PC-3 (cell line): ENCODE results near the gene PTK6. TPM values are rescaled to one million over a fixed set of nuclear protein-coding genes. Genes with fewer than 3 reads are reported as not detected.

Experiments
- ATAC-seq: fragments of 200-7000 bp; cut with Tn5 transposase; 2 replicates; pipeline ENCODE4 v1.9.1; 2020; ENCODE audit warnings: mild to moderate bottlenecking, moderate library complexity
- BruUV-seq: library from RNA; stranded (reverse); fragments of 400-500 nt; replicated peaks from 2 replicates; lab custom pipeline; 2021; lab: Mats Ljungman, UMichigan
- CTCF ChIA-PET: fragments of 300-600 bp; sonication (Branson Sonifier 250); formaldehyde crosslinking; loops from one replicate; lab custom pipeline; 2022; ENCODE audit warnings: antibody characterized with exemption; lab: Charles Lee
- POLR2A ChIA-PET: fragments of 300-600 bp; sonication (Branson Sonifier 250); formaldehyde crosslinking; loops from one replicate; lab custom pipeline; 2022; ENCODE audit warnings: antibody characterized with exemption; ENCODE audit not compliant: unreplicated experiment; lab: Charles Lee
- DNase-seq: peaks from one replicate; pipeline ENCODE4 v3.0.0-alpha.2; 2015
- H2AFZ ChIP-seq: fragments of 300-600 bp; sonication (generic); 2 replicates; pipeline ENCODE4 v1.6.0; 2016; ENCODE audit warnings: antibody characterized with exemption, low read length
- H3F3A ChIP-seq: fragments of 300-600 bp; sonication (generic); one replicate; pipeline ENCODE4 v1.6.0; 2017; ENCODE audit warnings: antibody characterized with exemption, low read length, control low read depth, mild to moderate bottlenecking; ENCODE audit not compliant: unreplicated experiment
- H3K27ac ChIP-seq: fragments of 300-600 bp; sonication (generic); 2 replicates; pipeline ENCODE4 v1.5.1; 2016; ENCODE audit warnings: mild to moderate bottlenecking, low read length
- H3K27me3 ChIP-seq: fragments of 300-600 bp; sonication (generic); 2 replicates; pipeline ENCODE4 v1.6.1; 2016; ENCODE audit warnings: low read length, mixed read lengths
- H3K36me3 ChIP-seq: fragments of 300-600 bp; sonication (generic); 2 replicates; pipeline ENCODE4 v1.6.1; 2016; ENCODE audit warnings: low read depth, mixed run types, low read length, mixed read lengths
- H3K4me1 ChIP-seq: fragments of 300-600 bp; sonication (generic); 2 replicates; pipeline ENCODE4 v1.5.1; 2016; ENCODE audit warnings: low read length; ENCODE audit not compliant: insufficient read depth
- H3K4me2 ChIP-seq: fragments of 300-600 bp; sonication (generic); 2 replicates; pipeline ENCODE4 v1.6.0; 2016; ENCODE audit warnings: low read length
- H3K4me3 ChIP-seq: fragments of 300-600 bp; sonication (generic); 2 replicates; pipeline ENCODE4 v1.5.1; 2016; ENCODE audit warnings: mild to moderate bottlenecking, low read length, mixed read lengths
- H3K79me2 ChIP-seq: fragments of 300-600 bp; sonication (generic); 2 replicates; pipeline ENCODE4 v1.6.1; 2017; ENCODE audit warnings: low read length, mixed read lengths
- H3K9ac ChIP-seq: fragments of 300-600 bp; sonication (generic); 2 replicates; pipeline ENCODE4 v1.6.0; 2016; ENCODE audit warnings: mild to moderate bottlenecking, low read length
- H3K9me2 ChIP-seq: fragments of 300-600 bp; sonication (generic); replicated peaks from 2 replicates; pipeline ENCODE4 v1.6.1; 2016; ENCODE audit warnings: mixed run types, low read length, mixed read lengths
- H3K9me3 ChIP-seq: fragments of 300-600 bp; sonication (generic); 2 replicates; pipeline ENCODE4 v1.6.1; 2016; ENCODE audit warnings: low read length, mixed read lengths
- H4K20me1 ChIP-seq: fragments of 300-600 bp; sonication (generic); 2 replicates; pipeline ENCODE4 v1.6.1; 2016; ENCODE audit warnings: low read length, mixed read lengths
- EZH2 ChIP-seq: fragments of 300-600 bp; sonication (generic); IDR thresholded peaks from one replicate; pipeline ENCODE4 v1.6.1; 2017; ENCODE audit warnings: antibody characterized with exemption, mild to moderate bottlenecking, low read length; ENCODE audit not compliant: unreplicated experiment
- EZH2phosphoT487 ChIP-seq: fragments of 300-600 bp; sonication (generic); IDR thresholded peaks from 2 replicates; pipeline ENCODE4 v1.6.1; 2018; ENCODE audit warnings: mild to moderate bottlenecking, antibody characterized with exemption, low read length, borderline replicate concordance
- intact Hi-C: fragments of 100-400 bp; cut with micrococcal nuclease; formaldehyde crosslinking; loops from 2 replicates; pipeline ENCODE4 v1.9.0; 2023
- total RNA-seq: library from RNA; depleted of rRNA; stranded (reverse); fragments of >200 nt; gene quantifications from 2 replicates; pipeline ENCODE4 v1.2.3, GENCODE V29; 2014
- TF ChIP-seq, protein P1 (sequence below): fragments of 300-600 bp; sonication (generic); conservative IDR thresholded peaks from 2 replicates; pipeline ENCODE4 v1.5.1; 2017; ENCODE audit warnings: antibody characterized with exemption, low read depth, mild to moderate bottlenecking, low read length

Gene PTK6
- total RNA-seq, 1 experiment from 2014 or later = 11.1 TPM

DNA sequence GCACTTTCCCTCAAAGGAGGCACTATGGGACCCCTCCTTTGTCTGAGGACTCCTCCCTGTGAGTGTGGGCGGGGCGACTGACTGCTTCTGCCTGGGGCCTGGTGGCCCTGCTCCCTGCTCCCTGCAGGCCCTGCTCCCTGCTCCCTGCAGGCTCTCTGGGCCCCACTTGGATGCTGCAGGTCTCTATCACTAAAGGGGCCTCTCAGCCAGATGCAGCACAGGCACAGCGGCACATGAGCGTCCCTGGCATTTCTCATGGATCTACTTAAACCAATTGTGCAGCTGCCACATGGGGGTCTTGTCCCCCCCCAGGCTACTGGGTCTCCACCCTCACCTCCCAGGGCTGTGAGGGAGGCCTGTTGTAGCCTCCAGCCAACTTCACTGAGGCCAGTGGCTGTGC lies 46.1 kb downstream of the PTK6 start:
- DNase-seq (no peak), ATAC-seq (no peak)
- Histone ChIP-seq H2AFZ (no peak overlapping the region), H3K27ac (no peak overlapping the region), H3K4me3 (no peak overlapping the region), H3K4me1 (no peaks in the 10 kb centered on the region), H3K79me2 (no peaks in the 10 kb centered on the region), H3K4me2 (no peak overlapping the region), H3K27me3 (no peaks in the 10 kb centered on the region), H4K20me1 (no peaks in the 10 kb centered on the region; the same call in 1 of the 2 replicates), H3F3A (no peaks in the 10 kb centered on the region), H3K36me3 (peaks cover 49% of the 10 kb centered on the region), H3K9me2 (no peaks in the 10 kb centered on the region), H3K9ac (no peak overlapping the region), H3K9me3 (no peaks in the 10 kb centered on the region)
- intact Hi-C loops = no loop called here
- TF ChIP-seq, protein P1, sequence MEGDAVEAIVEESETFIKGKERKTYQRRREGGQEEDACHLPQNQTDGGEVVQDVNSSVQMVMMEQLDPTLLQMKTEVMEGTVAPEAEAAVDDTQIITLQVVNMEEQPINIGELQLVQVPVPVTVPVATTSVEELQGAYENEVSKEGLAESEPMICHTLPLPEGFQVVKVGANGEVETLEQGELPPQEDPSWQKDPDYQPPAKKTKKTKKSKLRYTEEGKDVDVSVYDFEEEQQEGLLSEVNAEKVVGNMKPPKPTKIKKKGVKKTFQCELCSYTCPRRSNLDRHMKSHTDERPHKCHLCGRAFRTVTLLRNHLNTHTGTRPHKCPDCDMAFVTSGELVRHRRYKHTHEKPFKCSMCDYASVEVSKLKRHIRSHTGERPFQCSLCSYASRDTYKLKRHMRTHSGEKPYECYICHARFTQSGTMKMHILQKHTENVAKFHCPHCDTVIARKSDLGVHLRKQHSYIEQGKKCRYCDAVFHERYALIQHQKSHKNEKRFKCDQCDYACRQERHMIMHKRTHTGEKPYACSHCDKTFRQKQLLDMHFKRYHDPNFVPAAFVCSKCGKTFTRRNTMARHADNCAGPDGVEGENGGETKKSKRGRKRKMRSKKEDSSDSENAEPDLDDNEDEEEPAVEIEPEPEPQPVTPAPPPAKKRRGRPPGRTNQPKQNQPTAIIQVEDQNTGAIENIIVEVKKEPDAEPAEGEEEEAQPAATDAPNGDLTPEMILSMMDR = no peak
- TF ChIP-seq EZH2phosphoT487 = no peak
- CTCF ChIA-PET = no interaction called here
- BruUV-seq = no TSS peak
- POLR2A ChIA-PET = no interaction called here

DNA sequence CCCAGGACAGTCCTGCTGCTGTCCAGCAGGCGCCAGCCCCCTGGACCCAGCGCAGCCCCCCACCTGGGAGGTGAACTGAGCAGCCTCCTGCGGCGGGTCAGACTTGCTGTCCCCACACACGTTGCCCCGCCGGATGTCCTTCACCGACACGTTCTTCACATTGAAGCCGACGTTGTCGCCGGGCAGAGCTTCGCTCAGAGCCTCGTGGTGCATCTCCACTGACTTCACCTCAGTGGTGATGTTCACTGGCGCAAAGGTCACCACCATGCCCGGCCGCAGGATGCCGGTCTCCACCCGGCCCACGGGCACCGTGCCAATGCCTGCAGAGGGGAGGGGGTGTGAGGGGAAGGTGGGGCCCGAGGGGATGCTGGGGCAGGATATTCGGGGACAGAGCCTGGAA lies 46.8 kb downstream of the PTK6 start:
- Histone ChIP-seq H3K27me3 (no peaks in the 10 kb centered on the region), H3K36me3 (peaks cover 42% of the 10 kb centered on the region), H3K9ac (no peak overlapping the region), H3F3A (no peaks in the 10 kb centered on the region), H3K9me3 (no peaks in the 10 kb centered on the region), H3K9me2 (no peaks in the 10 kb centered on the region), H3K27ac (no peak overlapping the region), H4K20me1 (no peaks in the 10 kb centered on the region; the same call in 1 of the 2 replicates), H3K79me2 (no peaks in the 10 kb centered on the region), H3K4me1 (no peaks in the 10 kb centered on the region), H2AFZ (no peak overlapping the region), H3K4me2 (no peak overlapping the region), H3K4me3 (no peak overlapping the region)
- intact Hi-C loops = no loop called here
- no TSS peak for BruUV-seq
- ATAC-seq (no peak), DNase-seq (no peak)
- TF ChIP-seq EZH2 (no peak), EZH2phosphoT487 (no peak)
- TF ChIP-seq, protein P1 = no peak
- ChIA-PET POLR2A (no interaction called here), CTCF (interaction anchor here (0.6 kb wide), 1 partner anchor 16 kb away, joined by 3 read pairs; no protein-coding TSS in a partner anchor)

DNA sequence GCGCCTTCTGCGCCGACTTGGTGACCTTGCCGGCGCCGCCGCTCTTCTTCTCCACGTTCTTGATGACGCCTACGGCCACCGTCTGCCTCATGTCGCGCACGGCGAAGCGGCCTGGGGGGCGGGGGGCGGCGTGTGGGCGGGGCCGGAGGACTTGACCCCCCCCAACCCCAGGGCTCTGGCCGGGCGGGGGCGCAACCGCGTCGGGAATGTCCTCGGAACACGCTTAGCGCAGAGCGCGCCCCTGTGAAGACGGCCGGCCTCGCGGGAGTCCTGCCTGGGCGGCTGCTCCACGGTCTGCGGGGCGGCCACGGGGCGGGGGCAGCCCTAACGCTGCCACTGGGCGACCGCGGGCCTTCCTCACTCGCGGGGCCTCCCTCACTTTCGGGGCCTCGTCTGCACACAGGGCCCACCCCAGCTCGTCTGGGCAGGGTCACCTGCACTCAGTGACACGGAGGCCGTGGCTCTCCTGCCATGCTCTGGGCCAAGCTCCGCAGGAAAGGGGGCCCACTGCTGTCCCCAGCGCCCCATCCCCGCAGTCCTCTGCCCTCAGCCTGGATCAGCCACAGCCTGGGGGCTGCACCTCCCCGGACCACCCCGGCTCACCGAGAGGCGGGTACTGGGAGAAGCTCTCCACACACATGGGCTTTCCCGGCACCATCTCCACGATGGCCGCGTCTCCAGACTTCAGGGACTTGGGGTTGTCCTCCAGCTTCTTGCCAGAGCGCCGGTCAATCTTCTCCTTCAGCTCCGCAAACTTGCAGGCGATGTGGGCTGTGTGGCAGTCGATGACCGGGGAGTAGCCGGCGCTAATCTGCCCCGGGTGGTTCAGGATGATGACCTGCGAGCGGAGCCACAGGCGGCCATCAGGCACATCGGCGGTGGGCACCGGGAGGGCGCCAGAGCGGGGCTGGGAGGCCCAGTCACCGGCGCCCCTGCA lies 48.6 kb downstream of the PTK6 start:
- H3K9me2 ChIP-seq = no peaks in the 10 kb centered on the region
- no peak overlapping the region for H3K27ac ChIP-seq
- no peak overlapping the region for H2AFZ ChIP-seq
- no peak overlapping the region for H3K4me2 ChIP-seq
- CTCF ChIA-PET = no interaction called here
- no peak overlapping the region for H3K4me3 ChIP-seq
- no peaks in the 10 kb centered on the region for H3K9me3 ChIP-seq
- ATAC-seq (no peak), DNase-seq (no peak)
- H4K20me1 ChIP-seq = no peaks in the 10 kb centered on the region; the same call in 1 of the 2 replicates
- BruUV-seq = TSS peak; percentile 51
- TF ChIP-seq EZH2phosphoT487 = no peak
- TF ChIP-seq, protein P1 = no peak
- H3K27me3 ChIP-seq = no peaks in the 10 kb centered on the region
- no peaks in the 10 kb centered on the region for H3K79me2 ChIP-seq
- intact Hi-C loops = no loop called here
- no peak overlapping the region for H3K9ac ChIP-seq
- H3K36me3 ChIP-seq = peaks cover 24% of the 10 kb centered on the region
- no peaks in the 10 kb centered on the region for H3K4me1 ChIP-seq
- H3F3A ChIP-seq = no peaks in the 10 kb centered on the region
- POLR2A ChIA-PET = no interaction called here
